SU-DHL-6 (cell line): ENCODE results near the gene ANKS1A.

Experiments used
- EZH2phosphoT487 ChIP-seq: fragments of 200-600 bp; sonication (generic), shearing (Covaris generic); conservative IDR thresholded peaks from 2 replicates; pipeline ENCODE4 v1.6.1; 2018; ENCODE audit warnings: mild to moderate bottlenecking, antibody characterized with exemption, low read length, moderate library complexity, mixed read lengths
- TF ChIP-seq, protein P1 (sequence below): fragments of 200-600 bp; sonication (generic); IDR thresholded peaks from one replicate; pipeline ENCODE4 v1.5.1; 2017; ENCODE audit warnings: antibody characterized with exemption, mild to moderate bottlenecking, low read length, moderate library complexity; ENCODE audit not compliant: insufficient read depth, poor library complexity, severe bottlenecking

DNA sequence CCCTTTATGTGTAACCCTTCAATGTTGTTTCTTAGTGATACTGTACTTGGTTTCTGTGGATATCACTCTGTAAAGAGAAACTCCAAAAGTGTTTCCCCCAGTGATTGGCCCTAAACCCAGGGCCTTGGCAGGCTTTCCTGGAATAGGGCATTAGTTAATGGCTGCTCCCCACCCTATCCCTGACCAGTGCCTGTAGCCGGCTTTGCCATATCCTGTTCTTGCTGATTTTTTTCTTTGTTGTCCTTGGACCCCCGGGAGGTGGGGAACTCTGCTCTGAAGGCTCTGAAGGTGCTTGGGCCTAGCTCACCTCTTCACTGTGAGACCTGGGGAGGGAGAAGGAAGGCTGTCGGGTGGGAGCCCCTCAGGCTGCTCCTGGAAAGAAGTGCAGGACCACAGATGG lies 131.9 kb downstream of the ANKS1A start:
- TF ChIP-seq, protein P1, sequence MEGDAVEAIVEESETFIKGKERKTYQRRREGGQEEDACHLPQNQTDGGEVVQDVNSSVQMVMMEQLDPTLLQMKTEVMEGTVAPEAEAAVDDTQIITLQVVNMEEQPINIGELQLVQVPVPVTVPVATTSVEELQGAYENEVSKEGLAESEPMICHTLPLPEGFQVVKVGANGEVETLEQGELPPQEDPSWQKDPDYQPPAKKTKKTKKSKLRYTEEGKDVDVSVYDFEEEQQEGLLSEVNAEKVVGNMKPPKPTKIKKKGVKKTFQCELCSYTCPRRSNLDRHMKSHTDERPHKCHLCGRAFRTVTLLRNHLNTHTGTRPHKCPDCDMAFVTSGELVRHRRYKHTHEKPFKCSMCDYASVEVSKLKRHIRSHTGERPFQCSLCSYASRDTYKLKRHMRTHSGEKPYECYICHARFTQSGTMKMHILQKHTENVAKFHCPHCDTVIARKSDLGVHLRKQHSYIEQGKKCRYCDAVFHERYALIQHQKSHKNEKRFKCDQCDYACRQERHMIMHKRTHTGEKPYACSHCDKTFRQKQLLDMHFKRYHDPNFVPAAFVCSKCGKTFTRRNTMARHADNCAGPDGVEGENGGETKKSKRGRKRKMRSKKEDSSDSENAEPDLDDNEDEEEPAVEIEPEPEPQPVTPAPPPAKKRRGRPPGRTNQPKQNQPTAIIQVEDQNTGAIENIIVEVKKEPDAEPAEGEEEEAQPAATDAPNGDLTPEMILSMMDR: no peak
- TF ChIP-seq EZH2phosphoT487: no peak
